PC-9 (cell line): Measurements from ENCODE around the gene PRR33. TPM values are rescaled to one million over a fixed set of nuclear protein-coding genes. Genes with fewer than 3 reads are reported as not detected.

Source experiments
- BruUV-seq: library from RNA; stranded (reverse); fragments of 400-500 nt; replicated peaks from 2 replicates; lab custom pipeline; 2021; lab: Mats Ljungman, UMichigan
- CTCF ChIA-PET: fragments of 300-600 bp; sonication (Branson Sonifier 250); formaldehyde crosslinking; loops from one replicate; lab custom pipeline; 2022; ENCODE audit warnings: antibody characterized with exemption; lab: Charles Lee
- POLR2A ChIA-PET: fragments of 300-600 bp; sonication (Branson Sonifier 250); formaldehyde crosslinking; loops from one replicate; lab custom pipeline; 2022; ENCODE audit warnings: antibody characterized with exemption; ENCODE audit not compliant: unreplicated experiment; lab: Charles Lee
- DNase-seq, 2 experiments: peaks; one replicate each; pipeline versions ENCODE4 v3.0.0 to v3.0.0-alpha.2; 2015 to 2022; ENCODE audit warnings: mixed read lengths in 1 of 2
- H2AFZ ChIP-seq: fragments of 200-600 bp; sonication (generic); 2 replicates; pipeline ENCODE4 v1.8.1; 2017; ENCODE audit warnings: antibody characterized with exemption
- H3F3A ChIP-seq: fragments of 200-600 bp; sonication (generic); 2 replicates; pipeline ENCODE4 v1.8.1; 2017; ENCODE audit warnings: antibody characterized with exemption, mild to moderate bottlenecking, low read depth; ENCODE audit not compliant: insufficient read depth
- H3K27ac ChIP-seq: fragments of 200-600 bp; sonication (generic); 2 replicates; pipeline ENCODE4 v1.6.1; 2016; ENCODE audit warnings: mixed run types
- H3K27me3 ChIP-seq: fragments of 200-600 bp; sonication (generic); 2 replicates; pipeline ENCODE4 v1.6.1; 2016; ENCODE audit warnings: low read depth, mixed run types; ENCODE audit not compliant: insufficient read depth
- H3K36me3 ChIP-seq: fragments of 200-600 bp; sonication (generic); 2 replicates; pipeline ENCODE4 v1.6.1; 2016; ENCODE audit warnings: low read depth, mixed run types
- H3K4me1 ChIP-seq: fragments of 200-600 bp; sonication (generic); replicated peaks from 2 replicates; pipeline ENCODE4 v1.6.1; 2016; ENCODE audit warnings: mixed run types; ENCODE audit not compliant: insufficient read depth
- H3K4me2 ChIP-seq: fragments of 200-600 bp; sonication (generic); 2 replicates; pipeline ENCODE4 v1.6.1; 2017; ENCODE audit warnings: mixed run types
- H3K4me3 ChIP-seq: fragments of 200-600 bp; sonication (generic); 2 replicates; pipeline ENCODE4 v1.6.1; 2016; ENCODE audit warnings: mixed run types
- H3K79me2 ChIP-seq: fragments of 200-600 bp; sonication (generic); 2 replicates; pipeline ENCODE4 v1.6.1; 2017; ENCODE audit warnings: low read depth, mixed run types
- H3K9me2 ChIP-seq: fragments of 200-600 bp; sonication (generic); 2 replicates; pipeline ENCODE4 v1.8.1; 2017; ENCODE audit warnings: mild to moderate bottlenecking; ENCODE audit not compliant: insufficient read depth
- H3K9me3 ChIP-seq: fragments of 200-600 bp; sonication (generic); 2 replicates; pipeline ENCODE4 v1.8.1; 2016; ENCODE audit warnings: low read depth; ENCODE audit not compliant: insufficient read depth
- H4K20me1 ChIP-seq: fragments of 200-600 bp; sonication (generic); 2 replicates; pipeline ENCODE4 v1.8.1; 2017; ENCODE audit not compliant: insufficient read depth
- CTCF ChIP-seq: fragments of 200-600 bp; sonication (generic); conservative IDR thresholded peaks from 2 replicates; pipeline ENCODE4 v1.6.1; 2017; ENCODE audit warnings: mixed run types, antibody characterized with exemption, mild to moderate bottlenecking, moderate library complexity
- EZH2 ChIP-seq: fragments of 200-600 bp; sonication (generic); IDR thresholded peaks from 2 replicates; pipeline ENCODE4 v1.8.0; 2017; ENCODE audit warnings: antibody characterized with exemption, low read depth
- intact Hi-C: fragments of 100-400 bp; cut with micrococcal nuclease; formaldehyde crosslinking; loops from one replicate; pipeline ENCODE4 v1.10.0; 2022; ENCODE audit not compliant: unreplicated experiment
- total RNA-seq: library from RNA; stranded (reverse); gene quantifications from 2 replicates; pipeline ENCODE4 v1.2.3, GENCODE V29; 2021

Gene PRR33
- total RNA-seq, 1 experiment from 2014 or later, result not detected

- Histone ChIP-seq H3K4me3 (no peak overlapping the region), H3K27me3 (peaks cover 16% of the 10 kb centered on the region; the same call in 1 of the 2 replicates), H3K9me3 (no peaks in the 10 kb centered on the region), H3K27ac (no peak overlapping the region), H2AFZ (no peak overlapping the region), H3K36me3 (no peaks in the 10 kb centered on the region), H3F3A (no peaks in the 10 kb centered on the region), H3K79me2 (no peaks in the 10 kb centered on the region), H3K4me2 (no peak overlapping the region), H3K4me1 (no peaks in the 10 kb centered on the region), H3K9me2 (no peaks in the 10 kb centered on the region), H4K20me1 (no peaks in the 10 kb centered on the region)
- intact Hi-C loops, result no loop called here
- ChIA-PET CTCF (interaction anchor here (0.6 kb wide), 1 partner anchor 37 kb away, joined by 3 read pairs; no protein-coding TSS in a partner anchor), POLR2A (no interaction called here)
- no TSS peak for BruUV-seq
- DNase-seq, result no peak
- no peak for TF ChIP-seq CTCF
- TF ChIP-seq EZH2, result no peak
Observed at GRCh38 chr11:1920909-1921573, 29.3 kb upstream of the PRR33 start.

GRCh38 chr11:1920128-1920908 lies 28.6 kb upstream of the PRR33 start:
- Histone ChIP-seq H2AFZ (no peak overlapping the region), H3F3A (no peaks in the 10 kb centered on the region), H3K9me2 (no peaks in the 10 kb centered on the region), H3K27me3 (peaks cover 16% of the 10 kb centered on the region; the same call in 1 of the 2 replicates), H3K9me3 (no peaks in the 10 kb centered on the region), H3K4me1 (no peaks in the 10 kb centered on the region), H3K27ac (no peak overlapping the region), H3K4me3 (no peak overlapping the region), H3K4me2 (no peak overlapping the region), H3K79me2 (no peaks in the 10 kb centered on the region), H3K36me3 (no peaks in the 10 kb centered on the region), H4K20me1 (no peaks in the 10 kb centered on the region)
- TF ChIP-seq EZH2 (no peak), CTCF (no peak)
- ChIA-PET POLR2A (no interaction called here), CTCF (no interaction called here)
- no TSS peak for BruUV-seq
- no peak for DNase-seq
- intact Hi-C loops, result no loop called here

- H3F3A ChIP-seq, result no peaks in the 10 kb centered on the region
- no peak within 1 kb of the TSS for H2AFZ ChIP-seq
- ChIA-PET POLR2A (no interaction called here), CTCF (no interaction called here)
- H3K27me3 ChIP-seq, result peaks cover 16% of the 10 kb centered on the region; the same call in 1 of the 2 replicates
- H4K20me1 ChIP-seq, result no peaks in the 10 kb centered on the region
- no peak within 1 kb of the TSS for H3K27ac ChIP-seq
- TF ChIP-seq CTCF (no peak), EZH2 (no peak)
- no peaks in the 10 kb centered on the region for H3K9me2 ChIP-seq
- H3K4me3 ChIP-seq, result no peak within 1 kb of the TSS
- H3K4me2 ChIP-seq, result no peak within 1 kb of the TSS
- H3K9me3 ChIP-seq, result no peaks in the 10 kb centered on the region
- DNase-seq, result no peak
- no peaks in the 10 kb centered on the region for H3K4me1 ChIP-seq
- H3K79me2 ChIP-seq, result no peaks in the 10 kb centered on the region
- intact Hi-C loops, result no loop called here
- no peaks in the 10 kb centered on the region for H3K36me3 ChIP-seq
- BruUV-seq, result no TSS peak
Observed at GRCh38 chr11:1919391-1920127, 27.9 kb upstream of the PRR33 start, which contains the start of gene TNNT3. Gene TNNT3 (plus strand): TSS chr11:1919703. CDS start chr11:1922875, 3,172 bp downstream.
